ENCODE data around the gene NAGLU. TPM values are rescaled to one million over a fixed set of nuclear protein-coding genes. Genes with fewer than 3 reads are reported as not detected.

NAGLU gene
- polyA plus RNA-seq, 10 donors = 15.2 to 21.4 (median 17.5) TPM

- DNase-seq = no peak
Observed at GRCh38 chr17:42563543-42563942, 27.5 kb downstream of the NAGLU start.

DNA sequence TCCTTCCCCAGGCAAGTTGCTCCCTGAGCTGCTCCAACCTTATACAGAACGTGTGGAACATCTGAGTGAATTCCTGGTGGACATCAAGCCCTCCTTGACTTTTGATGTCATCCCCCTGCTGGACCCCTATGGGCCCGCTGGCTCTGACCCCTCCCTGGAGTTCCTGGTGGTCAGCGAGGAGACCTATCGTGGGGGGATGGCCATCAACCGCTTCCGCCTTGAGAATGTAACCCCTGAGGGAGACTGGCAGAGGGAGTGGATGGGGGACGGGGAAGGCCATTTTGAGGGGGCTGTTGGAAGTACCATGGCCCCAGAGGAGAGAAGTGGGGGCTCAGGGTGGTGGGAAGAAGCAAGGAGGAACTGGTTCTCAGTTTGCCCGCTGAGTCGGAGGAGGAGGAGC is 27.9 kb downstream of the NAGLU start:
- no peak for DNase-seq

GRCh38 chr17:42564815-42565522 is 28.9 kb downstream of the NAGLU start:
- DNase-seq = no peak

DNA sequence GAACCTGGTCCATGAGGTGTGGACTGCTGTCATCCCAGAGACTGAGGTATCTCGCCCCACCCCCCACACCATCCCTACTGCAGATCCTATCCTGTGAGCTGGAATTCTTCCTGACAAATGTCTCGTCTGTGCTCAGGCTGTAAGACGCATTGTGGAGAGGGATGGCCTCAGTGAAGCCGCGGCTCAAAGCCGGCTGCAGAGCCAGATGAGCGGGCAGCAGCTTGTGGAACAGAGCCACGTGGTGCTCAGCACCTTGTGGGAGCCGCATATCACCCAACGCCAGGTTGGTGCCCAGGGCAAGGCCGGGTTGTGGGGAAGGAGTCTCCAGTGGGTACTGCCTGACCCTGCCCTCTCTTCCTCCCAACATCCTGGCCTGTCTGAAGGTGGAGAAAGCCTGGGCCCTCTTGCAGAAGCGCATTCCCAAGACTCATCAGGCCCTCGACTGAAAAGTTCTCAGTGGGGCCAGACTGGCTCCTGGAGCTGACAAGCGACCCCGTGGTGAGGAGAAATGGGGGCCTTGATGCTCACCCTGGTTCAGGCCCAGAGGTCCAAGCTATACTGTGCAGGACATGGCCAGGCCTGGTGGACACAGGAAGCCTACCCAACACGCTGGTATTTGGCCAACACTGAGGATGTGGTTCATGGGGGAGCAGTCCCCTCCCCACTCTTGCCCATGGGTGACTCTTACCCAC is 29.6 kb downstream of the NAGLU start:
- DNase-seq = no peak

DNA sequence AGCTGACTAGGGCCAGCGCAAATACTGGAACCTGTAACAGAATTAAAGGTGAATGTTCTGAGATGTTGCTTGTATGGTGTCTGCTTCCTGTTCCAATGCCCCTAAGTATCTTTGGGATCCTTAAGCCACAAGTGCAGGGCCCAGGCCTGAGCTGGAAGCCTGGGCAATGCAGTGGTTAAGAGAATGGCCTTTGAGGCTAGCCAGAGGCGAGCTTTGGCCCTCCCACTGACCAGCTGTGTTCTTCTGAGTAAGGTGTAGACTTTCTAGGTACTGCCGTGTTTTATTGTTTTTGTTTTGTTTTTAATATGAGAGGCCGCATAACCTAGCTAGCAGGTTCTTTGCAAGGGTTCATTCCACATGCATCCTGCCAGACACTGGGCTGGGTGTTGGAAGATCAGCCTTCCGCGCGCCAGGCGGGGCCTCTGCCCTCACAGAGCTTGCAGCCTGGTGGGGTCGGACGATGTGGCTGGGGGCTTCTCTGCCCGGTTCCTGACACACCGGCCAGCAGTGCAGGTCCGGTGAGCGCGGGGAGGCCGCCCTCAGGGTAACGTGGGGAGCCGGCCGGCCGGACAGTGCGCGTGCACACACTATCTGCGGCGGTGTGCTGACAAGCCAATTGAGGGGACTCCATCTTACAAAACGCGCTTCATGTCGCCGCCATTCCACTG is 30.3 kb downstream of the NAGLU start:
- DNase-seq = no peak

DNA sequence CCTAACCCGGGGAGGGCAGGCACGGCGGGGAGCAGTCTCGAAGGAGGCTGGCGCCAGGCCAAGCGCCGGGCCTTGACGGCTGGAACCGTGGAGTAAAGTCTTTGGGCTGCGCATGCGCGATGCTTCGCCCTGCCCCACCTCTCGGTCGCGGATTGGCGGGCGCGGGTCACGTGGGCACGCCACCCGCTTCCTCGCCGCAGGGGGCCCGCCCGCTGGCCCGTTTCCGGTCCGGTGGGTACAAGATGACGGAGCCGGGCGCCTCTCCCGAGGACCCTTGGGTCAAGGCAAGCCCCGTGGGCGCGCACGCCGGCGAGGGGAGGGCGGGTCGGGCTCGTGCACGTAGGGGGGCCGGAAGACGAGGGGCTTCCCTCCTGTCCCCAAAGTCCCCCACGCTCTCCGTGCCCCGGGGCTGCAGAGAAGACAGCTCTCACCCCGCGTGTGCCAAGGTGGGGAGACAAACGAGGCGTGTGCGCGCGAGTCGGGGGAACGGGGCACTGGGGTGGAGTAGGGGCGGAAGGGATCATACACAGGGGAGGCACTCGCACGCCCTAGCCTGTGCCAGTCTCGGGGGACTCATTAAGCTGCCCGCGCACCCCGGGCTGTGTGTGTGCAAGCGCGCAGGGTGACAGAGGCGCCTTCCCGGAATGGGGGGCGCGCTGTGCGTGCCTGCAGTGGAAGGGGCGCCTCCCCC is 31.0 kb downstream of the NAGLU start, which contains the start of gene MLX:
MLX (plus strand) TSS at position 218 of the 691 bp plus-strand sequence; CDS start at position 243, 25 bp downstream.
- peak; percentile 87 to 97 (median 92) for DNase-seq

DNA sequence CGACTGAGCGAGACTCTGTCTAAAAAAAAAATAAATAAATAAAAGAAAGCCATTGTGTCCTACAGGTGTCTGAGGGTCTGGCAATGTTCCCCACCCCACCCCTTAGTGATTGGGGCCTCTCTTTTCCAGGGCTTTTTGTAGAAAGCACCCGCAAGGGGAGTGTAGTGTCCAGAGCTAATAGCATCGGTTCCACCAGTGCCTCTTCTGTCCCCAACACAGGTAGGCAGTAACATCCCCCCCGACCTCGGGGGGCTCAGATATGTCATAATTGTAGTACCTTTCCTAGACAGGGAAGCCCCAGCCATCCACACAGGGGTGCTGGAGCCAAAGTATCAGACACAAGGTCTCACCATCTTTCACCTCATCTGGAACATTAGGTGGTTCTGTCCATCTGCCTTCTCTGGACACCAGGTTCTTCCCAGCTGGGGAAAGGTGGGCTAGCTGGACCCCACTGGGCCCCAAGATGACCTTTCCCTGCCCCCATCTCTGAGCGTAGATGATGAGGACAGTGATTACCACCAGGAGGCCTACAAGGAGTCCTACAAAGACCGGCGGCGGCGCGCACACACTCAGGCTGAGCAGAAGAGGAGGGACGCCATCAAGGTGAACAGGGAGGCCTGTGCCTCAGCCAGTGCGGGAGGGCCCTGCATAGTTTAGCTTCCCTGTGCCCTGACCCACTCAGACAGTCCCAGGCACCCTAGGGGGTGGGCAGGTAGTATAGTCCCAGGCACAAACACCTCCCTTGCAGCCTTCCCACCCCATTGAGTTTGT is 32.5 kb downstream of the NAGLU start:
- DNase-seq = no peak

DNA sequence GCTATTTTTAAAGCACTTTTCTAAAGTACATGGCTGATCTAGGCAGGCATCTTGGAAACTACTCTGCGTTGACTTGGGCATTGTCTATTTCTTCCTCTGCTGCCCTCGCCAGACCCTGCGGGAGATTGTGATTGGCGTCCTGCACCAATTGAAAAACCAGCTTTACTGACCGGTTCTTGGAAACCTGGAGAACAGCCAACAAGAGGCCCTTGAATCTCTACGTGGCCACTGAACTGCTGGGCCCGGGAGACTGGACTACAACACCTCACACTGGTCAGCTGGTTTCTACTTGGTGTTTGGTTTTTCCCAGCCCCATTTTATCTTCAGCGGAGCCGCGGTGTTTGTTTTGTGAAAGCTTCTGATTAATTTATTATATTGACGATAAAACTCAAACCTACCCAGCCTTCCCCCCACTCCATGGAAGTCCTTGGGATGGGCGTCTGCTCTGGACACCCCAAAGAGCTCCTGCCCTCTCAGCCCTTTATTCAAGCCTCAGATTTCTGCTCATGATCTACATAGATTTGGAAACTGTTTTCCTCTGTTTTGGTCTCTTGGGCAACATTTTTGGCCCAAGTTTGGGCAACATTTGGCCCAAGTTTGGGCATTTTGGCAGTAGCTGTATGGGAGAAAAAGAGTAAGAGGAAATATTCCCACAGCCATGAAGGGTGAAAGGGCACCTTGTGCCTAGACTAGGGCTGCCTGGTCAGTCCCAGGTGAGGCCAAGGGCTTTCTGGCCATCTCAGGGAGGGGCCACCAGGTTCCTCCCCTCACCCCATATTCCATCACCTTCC is 35.6 kb downstream of the NAGLU start:
- no peak for DNase-seq

DNA sequence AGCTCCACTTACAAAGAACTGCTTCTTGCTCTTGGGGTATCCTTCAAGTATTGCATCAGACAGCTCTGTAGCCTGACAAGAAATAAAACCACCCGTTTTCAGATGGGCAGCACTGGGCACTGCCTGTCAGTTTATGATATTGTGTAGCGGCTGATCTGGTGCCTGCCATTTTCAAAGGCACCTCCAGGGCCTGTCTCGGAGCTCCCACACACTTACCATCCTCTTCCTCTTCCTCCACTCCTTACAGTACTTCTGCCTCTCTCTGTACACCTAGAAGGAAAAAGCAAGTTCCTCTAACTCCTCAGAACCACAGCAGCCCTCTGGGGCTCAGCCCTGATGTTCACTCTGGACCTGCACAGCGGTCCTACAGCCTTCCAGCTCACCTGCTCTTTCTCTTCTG is 37.1 kb downstream of the NAGLU start:
- no peak for DNase-seq

GRCh38 chr17:42574463-42574862 is 38.4 kb downstream of the NAGLU start:
- no peak for DNase-seq

- DNase-seq = no peak
Observed at GRCh38 chr17:42577140-42577531, 41.1 kb downstream of the NAGLU start.

GRCh38 chr17:42577532-42578281 is 41.7 kb downstream of the NAGLU start, which contains the start of gene PSMC3IP:
PSMC3IP (minus strand) TSS chr17:42577729; CDS start chr17:42577686, 43 bp downstream.
- DNase-seq = peak; percentile 93 to 97 (median 95)

DNA sequence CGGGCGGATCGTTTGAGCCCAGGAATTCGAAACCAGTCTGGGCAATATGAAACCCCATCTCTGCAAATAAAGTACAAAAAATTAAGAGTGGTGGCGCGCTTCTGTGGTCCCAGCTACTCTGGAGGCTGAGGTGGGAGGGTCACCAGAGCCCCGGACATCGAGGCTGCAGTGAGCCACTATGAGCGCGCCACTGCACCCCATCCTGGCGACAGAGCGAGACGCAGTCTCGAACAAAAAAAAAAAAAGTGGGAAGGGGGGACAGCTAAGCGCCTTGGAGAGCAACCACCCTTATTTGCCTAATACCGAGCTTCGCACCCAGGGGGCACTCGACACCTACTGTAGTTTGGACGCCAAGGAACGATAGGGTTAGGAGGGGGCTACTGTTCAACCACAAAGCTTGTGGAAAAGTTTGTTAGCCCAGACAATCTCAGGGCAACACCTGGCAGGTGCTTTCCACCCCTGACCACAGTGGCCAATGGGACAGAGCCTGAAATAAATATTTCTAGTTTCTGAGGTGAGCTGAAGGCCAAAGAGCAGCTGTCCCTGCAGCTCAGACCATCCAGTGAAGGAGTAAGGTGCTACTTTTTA is 42.3 kb downstream of the NAGLU start:
- peak; percentile 68 to 85 (median 74) for DNase-seq

- no peak for DNase-seq
Observed at GRCh38 chr17:42579794-42580551, 43.9 kb downstream of the NAGLU start.

- DNase-seq = no peak
Observed at GRCh38 chr17:42581744-42582270, 45.8 kb downstream of the NAGLU start.

- no peak for DNase-seq
Observed at GRCh38 chr17:42584880-42585279, 48.8 kb downstream of the NAGLU start.

GRCh38 chr17:42585353-42585752 is 49.3 kb downstream of the NAGLU start:
- no peak for DNase-seq
